Measurements from ENCODE around the gene ZNF581.

The ZNF581 gene

GRCh38 chr19:55690109-55690768 lies 46.8 kb downstream of the ZNF581 start:
- no peak for TF ChIP-seq CTCF (IDR thresholded peaks at IDR 0.05; ENCODE audit: insufficient read depth, missing control alignments)
- DNase-seq (ENCODE audit: insufficient read length, low spot score) (no peak), FAIRE-seq (no peak)

DNA sequence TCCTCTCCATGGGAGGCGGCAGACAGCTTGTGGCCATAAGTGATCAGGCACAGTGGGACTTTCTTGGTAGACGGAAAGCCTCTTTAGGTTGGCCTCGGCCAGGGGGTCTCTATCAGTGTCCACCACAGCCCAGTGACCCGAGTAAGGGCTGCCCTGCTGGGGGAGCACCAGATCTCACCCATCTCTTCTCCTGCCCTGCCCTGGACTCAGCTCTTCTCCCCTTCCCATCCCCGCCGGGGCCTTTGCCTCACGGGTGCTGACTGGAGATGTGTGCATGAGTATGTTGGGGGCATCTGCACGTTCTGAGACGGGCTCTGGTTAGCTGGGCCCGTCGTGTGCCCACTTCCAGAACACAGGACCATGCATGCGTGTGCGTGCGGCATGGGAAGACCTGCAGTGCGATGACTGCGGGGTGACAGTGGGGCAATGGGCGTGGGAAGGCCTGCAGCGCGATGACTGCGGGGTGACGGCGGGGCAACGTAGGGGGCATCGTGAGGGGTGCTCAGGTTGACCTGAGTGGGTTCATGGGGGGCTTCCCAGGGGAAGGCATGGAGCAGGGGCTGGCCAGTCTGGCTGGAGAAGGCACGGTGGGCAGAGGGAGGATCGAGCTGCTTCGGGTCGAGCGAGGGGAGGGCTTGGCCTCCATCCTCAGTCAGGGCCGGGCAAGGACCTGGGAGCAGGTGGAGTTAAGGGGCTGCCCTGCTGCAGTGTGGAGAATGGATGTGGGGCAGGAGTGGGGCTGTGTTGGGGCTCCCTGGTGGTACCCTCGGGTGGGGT lies 47.5 kb downstream of the ZNF581 start:
- DNase-seq (ENCODE audit: insufficient read length, low spot score) (no peak), FAIRE-seq (no peak)
- TF ChIP-seq CTCF (IDR thresholded peaks at IDR 0.05; ENCODE audit: insufficient read depth, missing control alignments): no peak

GRCh38 chr19:55691561-55692481 lies 48.4 kb downstream of the ZNF581 start:
- FAIRE-seq: no peak
- no peak for DNase-seq (ENCODE audit: insufficient read length, low spot score)
- TF ChIP-seq CTCF (IDR thresholded peaks at IDR 0.05; ENCODE audit: insufficient read depth, missing control alignments): no peak

- DNase-seq (ENCODE audit: insufficient read length, low spot score): no peak
- no peak for FAIRE-seq
- TF ChIP-seq CTCF (IDR thresholded peaks at IDR 0.05; ENCODE audit: insufficient read depth, missing control alignments): no peak
Observed at GRCh38 chr19:55692681-55693081, 49.2 kb downstream of the ZNF581 start.

DNA sequence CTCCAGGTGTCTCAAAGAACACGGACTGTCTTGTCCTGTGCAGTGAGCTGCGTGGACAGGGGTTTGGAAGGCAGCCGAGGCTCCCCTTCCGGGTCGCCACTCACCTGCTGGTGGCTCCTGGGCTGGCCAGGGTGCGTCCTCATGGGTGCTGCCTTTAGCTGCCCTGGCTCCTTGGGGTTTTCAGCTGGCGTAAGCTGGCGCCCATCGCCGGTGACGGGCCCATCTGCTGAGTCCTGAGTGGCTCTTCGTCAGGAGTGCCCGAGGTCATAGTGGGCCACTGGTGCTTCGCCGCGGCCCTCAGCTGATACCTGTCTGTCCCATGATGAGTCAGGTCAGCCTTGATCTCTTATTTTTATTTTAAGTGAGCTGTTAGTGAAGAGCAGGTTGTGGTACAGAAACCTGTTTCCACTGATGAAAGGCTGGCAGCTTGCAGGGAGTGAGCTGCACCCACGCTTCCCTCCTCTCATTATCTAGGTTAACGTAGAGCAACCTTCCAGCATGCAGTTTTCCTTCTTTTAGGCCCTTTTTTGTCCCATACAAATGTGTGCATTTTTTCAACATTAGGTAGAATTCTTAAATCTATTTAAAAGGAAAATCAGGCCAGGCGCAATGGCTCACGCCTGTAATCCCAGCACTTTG lies 50.0 kb downstream of the ZNF581 start:
- no peak for FAIRE-seq
- TF ChIP-seq CTCF (IDR thresholded peaks at IDR 0.05; ENCODE audit: insufficient read depth, missing control alignments): no peak
- no peak for DNase-seq (ENCODE audit: insufficient read length, low spot score)

DNA sequence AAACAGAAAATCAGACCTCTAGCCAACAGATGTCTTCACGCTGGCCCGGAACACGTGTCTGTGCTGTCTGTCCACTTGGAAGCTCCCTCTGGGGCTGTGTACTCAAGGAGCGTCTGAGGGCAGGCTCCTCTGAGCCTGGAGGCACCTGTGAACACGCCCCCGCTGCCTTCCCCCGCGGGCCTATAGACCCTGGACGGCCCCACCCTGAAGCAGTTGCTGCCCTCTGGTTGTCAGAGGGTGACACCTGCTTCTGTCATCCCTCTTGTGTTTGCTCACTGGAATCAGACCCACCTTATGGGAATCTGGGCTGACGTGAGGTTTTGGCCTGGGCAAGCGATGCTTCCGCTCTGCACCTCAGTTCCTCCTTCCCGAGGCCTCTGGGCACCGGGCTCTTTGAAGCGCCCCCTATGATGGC lies 50.8 kb downstream of the ZNF581 start:
- no peak for TF ChIP-seq CTCF (IDR thresholded peaks at IDR 0.05; ENCODE audit: insufficient read depth, missing control alignments)
- DNase-seq (ENCODE audit: insufficient read length, low spot score): no peak
- FAIRE-seq: no peak

Data from D721Med (cell line).